Measurements from ENCODE around the gene DDTL.
"Not testable (repeated sequence)": the region's sequence is repeated elsewhere in the genome, so short reads cannot be mapped to it uniquely, and the experiment has no call there.

The DDTL gene

DNA sequence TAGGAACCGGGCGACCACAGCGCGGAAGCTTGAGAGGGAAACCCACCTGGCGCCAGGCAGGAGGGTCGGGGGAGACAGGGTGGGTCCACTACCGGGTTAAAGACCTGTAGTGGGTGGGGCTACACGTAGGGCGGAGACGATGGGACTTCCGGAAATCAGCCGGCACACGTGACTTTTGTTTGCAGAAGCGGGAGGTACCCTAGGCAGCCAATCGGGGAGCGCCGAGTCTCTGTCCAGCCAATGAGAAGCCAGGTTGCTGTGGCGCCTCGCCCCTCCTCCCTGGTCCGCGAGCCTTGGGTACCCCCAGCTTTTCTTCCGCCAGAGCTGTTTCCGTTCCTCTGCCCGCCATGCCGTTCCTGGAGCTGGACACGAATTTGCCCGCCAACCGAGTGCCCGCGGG is at the start of gene DDTL:
Gene DDTL (plus strand): TSS at position 321 of the 400 bp plus-strand sequence. CDS start 27 bp downstream, at position 348.
- DNase-seq = not testable (repeated sequence)

- DNase-seq = not testable (repeated sequence)
Observed at GRCh38 chr22:23920267-23920611, 46.4 kb upstream of the DDTL start.

DNA sequence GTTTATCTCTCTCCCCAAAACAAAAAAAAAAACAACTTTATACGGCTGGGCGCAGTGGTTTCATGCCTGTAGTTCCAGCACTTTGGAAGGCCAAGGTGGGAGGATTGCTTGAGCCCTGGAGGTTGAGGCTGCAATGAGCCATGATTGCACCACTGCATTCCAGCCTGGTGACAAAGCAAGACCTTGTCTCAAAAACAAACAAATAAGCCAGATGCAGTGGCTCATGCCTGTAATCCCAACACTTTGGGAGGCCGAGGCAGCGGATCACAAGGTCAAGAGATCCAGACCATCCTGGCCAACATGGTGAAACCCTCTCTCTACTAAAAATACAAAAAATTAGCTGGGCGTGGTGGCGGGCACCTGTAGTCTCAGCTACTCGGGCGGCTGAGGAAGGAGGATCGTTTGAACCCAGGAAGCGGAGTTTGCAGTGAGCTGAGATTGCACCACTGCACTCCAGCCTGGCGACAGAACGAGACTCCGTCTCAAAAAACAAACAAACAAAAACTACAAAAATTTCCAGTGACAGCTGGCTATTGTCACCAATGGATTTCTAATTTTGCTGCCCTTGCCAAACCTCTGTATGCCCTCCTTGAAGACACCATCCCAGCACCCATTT is 45.0 kb upstream of the DDTL start:
- not testable (repeated sequence) for DNase-seq

- DNase-seq = no peak
Observed at GRCh38 chr22:23922921-23923320, 43.8 kb upstream of the DDTL start.

- no peak for DNase-seq
Observed at GRCh38 chr22:23925020-23925606, 41.6 kb upstream of the DDTL start.

DNA sequence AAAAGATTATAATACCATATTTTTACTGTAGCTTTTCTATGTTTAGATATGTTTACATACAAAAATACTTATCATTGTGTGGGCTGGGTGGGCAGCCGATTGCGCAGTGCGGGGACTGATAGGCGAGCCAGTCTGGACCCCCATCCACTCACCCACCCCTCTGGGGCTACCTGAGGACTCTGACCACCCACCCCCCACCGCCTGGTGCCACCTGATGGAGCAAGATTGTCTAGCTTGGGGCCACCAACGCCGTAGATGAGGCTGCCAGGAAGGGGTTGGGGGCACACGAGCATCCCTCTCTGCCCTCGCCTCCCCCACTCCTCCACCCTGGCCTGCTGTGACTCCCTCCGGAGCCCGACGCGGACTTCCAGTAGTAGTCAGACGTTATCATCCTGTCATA is 40.1 kb upstream of the DDTL start:
- DNase-seq = no peak

- no peak for DNase-seq
Observed at GRCh38 chr22:23938328-23939016, 28.2 kb upstream of the DDTL start.

DNA sequence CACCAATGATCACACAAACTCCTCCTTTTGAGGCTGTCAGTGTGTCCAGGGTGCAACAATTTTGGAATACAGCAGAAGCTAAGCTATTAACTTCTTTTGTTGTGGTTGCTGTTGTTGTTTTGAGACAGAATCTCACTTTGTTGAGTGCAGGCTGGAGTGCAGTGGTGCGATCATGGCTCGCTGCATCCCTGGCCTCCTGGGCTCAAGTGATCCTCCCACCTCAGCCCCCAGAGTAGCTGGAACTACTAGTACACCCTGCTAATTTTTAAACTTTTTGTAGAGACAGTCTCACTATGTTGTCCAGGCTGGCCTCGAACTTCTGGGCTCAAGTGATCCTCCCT is 27.7 kb upstream of the DDTL start:
- DNase-seq = no peak

DNA sequence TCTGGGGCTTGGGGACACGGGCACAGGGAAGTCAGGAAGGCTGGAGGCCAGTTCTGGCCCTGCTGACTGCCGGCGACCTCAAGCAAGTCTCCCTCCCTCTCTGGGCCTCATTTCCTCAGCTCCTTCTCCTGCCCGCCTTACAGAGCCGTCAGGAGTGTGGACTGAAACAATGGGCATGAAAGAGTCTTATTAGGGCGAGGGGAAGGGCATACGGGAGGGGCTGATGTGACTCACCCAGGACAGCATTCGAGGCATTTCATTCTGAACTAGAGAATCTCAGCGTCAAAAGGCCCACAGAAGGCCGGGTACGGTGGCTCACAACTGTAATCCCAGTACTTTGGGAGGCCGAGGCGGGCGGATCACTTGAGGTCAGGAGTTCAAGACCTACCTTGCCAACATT is 26.5 kb upstream of the DDTL start:
- DNase-seq = not testable (repeated sequence)

DNA sequence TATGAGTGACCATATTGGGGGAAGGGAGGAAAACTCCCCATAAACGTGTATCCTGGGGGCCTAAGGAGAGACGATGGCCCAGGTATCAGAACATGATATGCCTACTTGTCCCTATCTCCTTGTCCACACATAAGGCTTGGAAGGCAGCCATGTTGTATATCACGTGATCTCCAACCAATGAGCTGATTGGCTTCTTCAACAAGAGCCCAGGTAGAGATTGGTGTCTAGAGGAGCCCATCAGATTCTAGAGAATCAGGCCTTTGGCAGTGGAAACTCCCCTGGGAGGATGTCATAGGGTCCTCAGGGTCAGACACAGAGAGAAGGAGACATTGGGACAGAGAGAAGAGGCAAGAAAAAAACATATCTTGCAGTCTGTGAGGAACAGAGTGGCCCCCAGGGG is 19.3 kb upstream of the DDTL start:
- not testable (repeated sequence) for DNase-seq

DNA sequence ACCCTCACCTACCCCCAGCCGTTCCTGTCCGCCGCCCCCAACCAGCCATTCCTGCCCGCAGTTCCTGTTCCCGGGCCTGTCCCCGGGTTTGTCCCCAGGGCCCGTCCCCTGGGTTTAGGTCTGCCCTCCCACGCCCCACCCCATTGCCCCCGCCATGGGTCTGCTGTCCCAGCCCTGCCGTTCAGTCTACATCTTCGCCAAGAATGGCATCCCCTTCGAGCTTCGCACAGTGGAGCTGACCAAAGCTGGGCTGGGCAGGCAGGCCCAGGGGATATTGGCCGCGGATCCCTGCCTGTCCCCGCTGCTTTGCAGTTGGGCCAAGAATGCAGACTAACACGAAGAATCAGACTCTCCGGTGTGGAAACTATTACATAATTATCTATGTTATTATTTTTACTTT is 16.9 kb upstream of the DDTL start:
- DNase-seq = not testable (repeated sequence)

DNA sequence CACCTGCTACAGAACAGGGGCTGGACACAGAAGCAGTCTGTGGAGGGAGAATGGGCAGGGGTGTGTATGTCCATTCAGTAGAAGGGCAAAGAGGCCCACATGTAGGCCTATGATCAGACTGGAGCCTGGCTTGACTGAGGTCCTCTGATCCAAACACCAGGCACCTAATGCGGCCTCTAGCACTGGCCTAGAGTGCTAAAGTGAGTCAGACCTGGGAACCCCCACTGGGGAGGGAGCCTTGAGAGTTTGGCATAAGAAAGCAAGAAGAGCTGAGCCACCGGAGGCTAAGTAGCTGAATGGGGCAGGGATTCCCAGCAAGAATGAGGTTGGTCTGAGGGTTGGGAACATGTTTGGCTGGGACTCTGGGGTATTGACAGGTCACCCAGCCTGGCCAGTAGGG is 15.3 kb upstream of the DDTL start:
- DNase-seq = not testable (repeated sequence)

- not testable (repeated sequence) for DNase-seq
Observed at GRCh38 chr22:23952794-23953405, 13.8 kb upstream of the DDTL start.

GRCh38 chr22:23953485-23953884 is 13.2 kb upstream of the DDTL start:
- DNase-seq = not testable (repeated sequence)

DNA sequence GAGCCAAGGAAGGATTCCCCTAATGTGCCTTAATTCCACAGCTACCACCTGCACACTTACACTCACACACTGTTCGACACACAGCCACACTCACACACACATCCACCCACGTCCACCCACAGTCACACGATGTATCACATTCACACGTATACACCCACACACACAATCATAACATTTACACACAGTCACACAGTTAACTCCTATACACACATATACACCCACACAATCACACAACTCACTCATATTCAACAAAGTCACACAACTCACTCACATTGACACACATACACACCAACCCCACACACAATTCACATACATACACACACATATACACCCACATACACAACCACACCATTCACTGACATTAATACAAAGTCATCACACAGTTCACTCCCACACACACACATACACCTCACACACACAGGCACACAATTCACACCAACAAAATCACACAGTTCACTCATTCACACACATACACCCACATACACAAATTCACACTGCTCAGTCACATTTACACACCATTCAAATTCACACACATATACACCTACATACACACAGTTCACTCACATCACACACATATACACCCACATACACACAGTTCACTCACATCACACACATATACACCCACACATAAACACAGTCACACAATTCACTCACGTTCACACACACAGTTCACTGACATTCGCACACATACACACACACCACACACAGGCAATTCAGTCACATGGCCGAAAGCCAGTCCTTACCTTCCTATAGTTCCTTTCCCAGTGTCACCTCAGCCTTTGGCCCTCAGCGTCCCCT is 12.3 kb upstream of the DDTL start:
- DNase-seq = not testable (repeated sequence)

GRCh38 chr22:23954991-23955305 is 11.7 kb upstream of the DDTL start:
- not testable (repeated sequence) for DNase-seq

DNA sequence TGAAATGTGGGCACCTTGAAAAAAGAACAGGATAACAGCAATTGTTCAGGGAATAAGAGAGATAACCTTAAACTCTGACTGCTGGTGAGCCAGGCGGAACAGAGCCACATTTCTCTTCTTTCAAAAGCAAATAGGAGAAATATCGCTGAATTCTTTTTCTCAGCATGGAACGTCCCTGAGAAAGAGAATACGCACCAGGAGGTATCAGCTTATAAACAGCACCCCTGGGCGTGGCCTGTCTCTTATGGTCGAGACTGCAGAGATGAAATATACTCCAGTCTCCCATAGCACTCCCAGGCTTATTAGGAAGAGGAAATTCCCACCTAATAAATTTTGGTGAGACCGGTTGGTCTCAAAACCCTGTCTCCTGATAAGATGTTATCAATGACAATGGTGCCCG is 10.8 kb upstream of the DDTL start:
- not testable (repeated sequence) for DNase-seq

DNA sequence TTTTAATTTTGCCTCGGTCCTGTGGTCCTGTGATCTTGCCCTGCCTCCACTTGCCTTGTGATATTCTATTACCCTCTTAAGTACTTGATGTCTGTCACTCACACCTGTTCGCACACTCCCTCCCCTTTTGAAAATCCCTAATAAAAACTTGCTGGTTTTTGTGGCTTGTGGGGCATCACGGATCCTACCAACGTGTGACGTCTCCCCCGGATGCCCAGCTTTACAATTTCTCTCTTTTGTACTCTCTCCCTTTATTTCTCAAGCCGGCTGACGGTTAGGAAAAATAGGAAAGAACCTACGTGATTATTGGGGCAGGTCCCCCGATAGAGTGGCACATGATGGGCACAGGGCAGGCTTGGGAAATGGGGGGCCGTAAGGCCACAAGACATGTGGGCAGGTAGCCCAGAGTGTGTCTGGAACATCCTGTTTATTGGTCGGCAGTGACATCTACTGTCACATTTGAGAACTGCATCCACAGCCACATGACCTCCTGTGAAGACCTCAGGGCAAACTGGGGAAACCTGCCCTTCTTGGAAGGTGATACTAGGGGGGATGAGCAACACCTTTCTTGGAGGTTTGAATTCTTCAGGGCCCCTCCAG is 10.3 kb upstream of the DDTL start:
- peak; percentile 82 to 86 for DNase-seq

DNA sequence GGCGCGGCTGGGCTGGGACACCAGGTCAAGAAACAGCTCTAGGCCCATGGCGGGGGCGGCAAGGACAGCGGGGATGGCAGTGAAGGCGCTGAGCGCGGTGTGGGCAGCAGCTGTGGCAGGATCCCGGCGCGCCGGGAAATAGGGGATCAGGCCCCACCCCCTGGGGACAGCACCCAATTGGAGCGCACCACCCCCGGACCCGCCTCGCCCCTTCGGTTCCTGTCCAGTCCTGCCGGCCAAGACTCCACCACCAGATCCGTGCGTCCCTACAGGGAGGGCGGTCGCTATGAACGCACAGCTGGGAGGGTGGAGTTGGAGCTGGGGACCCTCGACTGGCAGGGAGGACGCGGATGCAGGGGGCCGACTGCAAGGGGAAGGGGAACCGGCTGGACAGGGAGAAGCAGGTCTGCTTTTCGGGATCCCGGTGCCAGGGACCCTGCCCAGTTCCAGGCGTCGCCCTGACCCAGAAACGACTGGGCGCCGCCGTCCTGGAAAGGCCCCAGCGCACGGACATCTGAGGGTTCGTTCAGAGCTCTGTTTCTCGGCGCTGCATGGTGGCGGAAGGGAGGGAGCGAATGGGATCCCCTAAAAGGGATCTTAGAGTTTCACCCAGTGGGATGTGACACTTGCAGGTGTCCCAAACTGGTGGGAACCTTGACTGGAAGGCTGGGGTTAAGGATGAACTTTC is 5.5 kb upstream of the DDTL start, which contains the start of gene GSTT2B:
Gene GSTT2B (minus strand): TSS at position 112 of the 688 bp plus-strand sequence. CDS start 64 bp downstream, at position 48.
- not testable (repeated sequence) for DNase-seq

GRCh38 chr22:23966094-23966493 is 594 bp upstream of the DDTL start:
- not testable (repeated sequence) for DNase-seq

GRCh38 chr22:23969071-23969470 is 2.4 kb downstream of the DDTL start:
- DNase-seq = no peak

GRCh38 chr22:23970201-23970641 is 3.5 kb downstream of the DDTL start:
- no peak for DNase-seq
